PC-9 (cell line): ENCODE data around the gene GHITM.
"Not testable (repeated sequence)": the region's sequence is repeated elsewhere in the genome, so short reads cannot be mapped to it uniquely, and the experiment has no call there.

ENCODE experiments used
- CTCF ChIP-seq: fragments of 200-600 bp; sonication (generic); conservative IDR thresholded peaks from 2 replicates; pipeline ENCODE4 v1.6.1; 2017; ENCODE audit warnings: mixed run types, antibody characterized with exemption, mild to moderate bottlenecking, moderate library complexity
- EZH2 ChIP-seq: fragments of 200-600 bp; sonication (generic); IDR thresholded peaks from 2 replicates; pipeline ENCODE4 v1.8.0; 2017; ENCODE audit warnings: antibody characterized with exemption, low read depth

- not testable (repeated sequence) for TF ChIP-seq CTCF, EZH2
Measured at GRCh38 chr10:84117204-84117603, 22.1 kb upstream of the GHITM start.
